Endothelial cell of umbilical vein (primary cell): ENCODE results near the gene ABCA10. TPM values are rescaled to one million over a fixed set of nuclear protein-coding genes. Genes with fewer than 3 reads are reported as not detected.

Experiments
- BruUV-seq: library from RNA; stranded (reverse); fragments of 400-500 nt; replicated peaks from 2 replicates; lab custom pipeline; 2021; lab: Mats Ljungman, UMichigan
- CTCF ChIA-PET: fragments of 300-600, 350-600 bp; sonication (Branson Sonifier 250); formaldehyde crosslinking; loops from one replicate; lab custom pipeline; 2021; ENCODE audit warnings: antibody characterized with exemption, inconsistent platforms; lab: Charles Lee
- POLR2A ChIA-PET: fragments of 300-600, 350-600 bp; sonication (Branson Sonifier 250); formaldehyde crosslinking; loops from one replicate; lab custom pipeline; 2021; ENCODE audit warnings: antibody characterized with exemption, inconsistent platforms; lab: Charles Lee
- DNase-seq: peaks from one replicate; pipeline ENCODE4 v3.0.0-alpha.2; 2011; ENCODE audit warnings: low read depth, low spot score
- FAIRE-seq: peaks from 2 replicates; lab custom pipeline; 2011; peaks lifted over from hg19 to GRCh38; lab: Jason Lieb, UNC
- H2AFZ ChIP-seq: 2 replicates; pipeline ENCODE4 v1.6.0; 2012; ENCODE audit warnings: low read depth, low read length, control low read depth, inconsistent platforms
- H3K27ac ChIP-seq: 2 replicates; pipeline ENCODE4 v1.5.1; 2011; ENCODE audit warnings: low read depth, mild to moderate bottlenecking, control low read depth, low read length, moderate library complexity; ENCODE audit not compliant: insufficient read depth
- H3K27me3 ChIP-seq, 2 experiments: 2 replicates each; pipeline versions ENCODE4 v1.6.0 to v1.6.1; 2011; ENCODE audit warnings: low read length in 2 of 2, mixed read lengths in 1 of 2; ENCODE audit not compliant: control insufficient read depth in 2 of 2, insufficient read depth in 2 of 2
- H3K36me3 ChIP-seq, 2 experiments: 2 replicates in 1 of 2; 3 replicates in 1 of 2; pipeline ENCODE4 v1.5.1; 2011; ENCODE audit warnings: low read length in 2 of 2, mild to moderate bottlenecking in 1 of 2, moderate library complexity in 1 of 2; ENCODE audit not compliant: control insufficient read depth in 2 of 2, insufficient read depth in 2 of 2; ENCODE audit errors: extremely low read depth in 1 of 2
- H3K4me1 ChIP-seq: 3 replicates; pipeline ENCODE4 v1.5.1; 2011; ENCODE audit warnings: mild to moderate bottlenecking, low read length; ENCODE audit not compliant: control insufficient read depth, insufficient read depth; ENCODE audit errors: extremely low read depth
- H3K4me2 ChIP-seq: 2 replicates; pipeline ENCODE4 v1.6.1; 2011; ENCODE audit warnings: low read length, control low read depth, mixed read lengths; ENCODE audit not compliant: insufficient read depth
- H3K4me3 ChIP-seq, 3 experiments: fragments of 200-600 bp in 1 of 3; sonication (generic), shearing (Covaris generic) in 1 of 3; replicated peaks in 1 of 3; 2 replicates each; pipeline ENCODE4 v1.5.1; 2011 to 2016; ENCODE audit warnings: control low read depth in 3 of 3, low read length in 3 of 3, mild to moderate bottlenecking in 2 of 3, inconsistent platforms in 1 of 3, low read depth in 1 of 3, moderate library complexity in 1 of 3; ENCODE audit not compliant: insufficient read depth in 1 of 3
- H3K79me2 ChIP-seq: 2 replicates; pipeline ENCODE4 v1.6.0; 2012; ENCODE audit warnings: low read length, inconsistent platforms; ENCODE audit not compliant: control insufficient read depth, insufficient read depth
- H3K9ac ChIP-seq: replicated peaks from 2 replicates; pipeline ENCODE3; 2011; ENCODE audit warnings: low read length, control low read depth; ENCODE audit not compliant: insufficient read depth; ENCODE audit errors: extremely low read depth
- H3K9me1 ChIP-seq: replicated peaks from 3 replicates; pipeline ENCODE4 v1.6.0; 2011; ENCODE audit warnings: mild to moderate bottlenecking, low read length; ENCODE audit not compliant: control insufficient read depth, insufficient read depth; ENCODE audit errors: extremely low read depth
- H3K9me3 ChIP-seq: replicated peaks from 2 replicates; pipeline ENCODE4 v1.5.1; 2012; ENCODE audit warnings: low read length, inconsistent platforms; ENCODE audit not compliant: control insufficient read depth, insufficient read depth
- H4K20me1 ChIP-seq: replicated peaks from 2 replicates; pipeline ENCODE3; 2011; ENCODE audit warnings: mild to moderate bottlenecking, low read length; ENCODE audit not compliant: control insufficient read depth, insufficient read depth; ENCODE audit errors: extremely low read depth
- EZH2 ChIP-seq: IDR thresholded peaks from 2 replicates; pipeline ENCODE4 v1.6.1; 2012; ENCODE audit warnings: borderline replicate concordance, low read depth, mild to moderate bottlenecking, moderate library complexity, low read length, inconsistent platforms; ENCODE audit not compliant: severe bottlenecking
- FOS ChIP-seq: IDR thresholded peaks from 2 replicates; pipeline ENCODE4 v1.6.1; 2011; ENCODE audit warnings: mild to moderate bottlenecking, low read length, moderate library complexity, borderline replicate concordance; ENCODE audit not compliant: insufficient read depth
- JUN ChIP-seq: IDR thresholded peaks from 2 replicates; pipeline ENCODE4 v1.6.1; 2011; ENCODE audit warnings: borderline replicate concordance, low read depth; ENCODE audit not compliant: insufficient read length, insufficient read depth
- MYC ChIP-seq: IDR thresholded peaks from one replicate; pipeline ENCODE4 v1.6.1; 2011; ENCODE audit warnings: mild to moderate bottlenecking, low read depth, low read length
- POLR2A ChIP-seq: IDR thresholded peaks from 2 replicates; pipeline ENCODE4 v1.6.1; 2012; ENCODE audit warnings: low read depth, mild to moderate bottlenecking, control low read depth, low read length
- POLR2AphosphoS5 ChIP-seq: IDR thresholded peaks from 2 replicates; pipeline ENCODE4 v1.6.1; 2012; ENCODE audit warnings: low read depth, mild to moderate bottlenecking, control low read depth, low read length, moderate library complexity; ENCODE audit not compliant: insufficient read depth
- dilution Hi-C: fragments of 300-500 bp; cut with MboI; formaldehyde crosslinking; loops from one replicate; pipeline ENCODE4 v1.15.0; 2019; ENCODE audit warnings: low sequenced_read_pairs; ENCODE audit not compliant: extremely low pct_ligation_motif_present
- intact Hi-C: fragments of 100-400 bp; cut with micrococcal nuclease; formaldehyde crosslinking; loops from one replicate; pipeline ENCODE4 v1.10.0; 2022
- polyA plus RNA-seq, 4 experiments: library from polyadenylated mRNA; depleted of rRNA in 3 of 4; stranded (reverse) in 3 of 4; unstranded in 1 of 4; fragments of >200 nt; gene quantifications; 2 replicates each; pipeline versions ENCODE4 v1.2.1 to v1.2.3, GENCODE V29; 2011 to 2012; ENCODE audit warnings: missing spikeins in 1 of 4
- total RNA-seq: library from RNA; stranded (reverse); gene quantifications from 2 replicates; pipeline ENCODE4 v1.2.3, GENCODE V29; 2021
- TF ChIP-seq, protein P1 (sequence below): IDR thresholded peaks from 2 replicates; pipeline ENCODE4 v1.6.1; 2011; ENCODE audit not compliant: insufficient read depth, insufficient read length
- TF ChIP-seq, protein P2 (sequence below), 2 donors: IDR thresholded peaks; 1 replicate in 1 of 2; 2 replicates in 1 of 2; pipeline ENCODE4 v1.5.1; 2011; ENCODE audit warnings: low read length in 2 of 2, mild to moderate bottlenecking in 2 of 2, moderate library complexity in 2 of 2, control low read depth in 1 of 2, inconsistent platforms in 1 of 2, low read depth in 1 of 2; ENCODE audit not compliant: insufficient read depth in 1 of 2; ENCODE audit errors: extremely low read depth in 1 of 2

Gene ABCA10
- total and polyA plus RNA-seq, 2 donors (not counting 3 experiments of a cell fraction or from before 2014, with no cell fraction given), result 0.22 to 2.1 TPM

DNA sequence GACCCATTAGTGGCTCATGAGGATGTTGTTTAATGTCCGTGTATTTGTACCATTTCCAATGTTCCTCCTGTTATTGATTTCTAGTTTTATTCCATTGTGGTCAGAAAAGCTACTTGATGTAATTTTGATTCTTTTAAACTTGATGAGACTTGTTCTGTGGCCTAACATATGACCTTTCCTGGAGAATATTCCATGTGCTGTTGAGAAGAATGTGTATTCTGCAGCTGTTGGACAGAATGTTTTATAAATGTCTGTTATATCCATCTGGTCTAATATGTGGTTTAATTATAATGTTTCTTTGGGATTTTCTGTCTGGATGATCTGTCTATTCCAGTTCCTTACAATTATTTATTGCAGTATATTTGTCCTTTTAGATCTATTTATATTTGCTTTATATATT is 2.9 kb upstream of the ABCA10 start:
- H3K36me3 ChIP-seq, result no peaks in the 10 kb centered on the region
- no peak overlapping the region for H3K4me3 ChIP-seq
- no peak for DNase-seq
- no peak overlapping the region for H3K27ac ChIP-seq
- intact Hi-C loops, result no loop called here
- H3K27me3 ChIP-seq, result no peaks in the 10 kb centered on the region
- no peak overlapping the region for H2AFZ ChIP-seq
- CTCF ChIA-PET, result interaction anchor here (1.0 to 1.7 kb wide), 4 partner anchors 110 to 459 kb away, joined by 3 to 7 read pairs (median 3); no protein-coding TSS in a partner anchor
- TF ChIP-seq, protein P1, sequence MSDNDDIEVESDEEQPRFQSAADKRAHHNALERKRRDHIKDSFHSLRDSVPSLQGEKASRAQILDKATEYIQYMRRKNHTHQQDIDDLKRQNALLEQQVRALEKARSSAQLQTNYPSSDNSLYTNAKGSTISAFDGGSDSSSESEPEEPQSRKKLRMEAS, result no peak
- TF ChIP-seq FOS (no peak), POLR2AphosphoS5 (no peak), POLR2A (no peak), EZH2 (no peak), JUN (no peak), MYC (no peak)
- TF ChIP-seq, protein P2, sequence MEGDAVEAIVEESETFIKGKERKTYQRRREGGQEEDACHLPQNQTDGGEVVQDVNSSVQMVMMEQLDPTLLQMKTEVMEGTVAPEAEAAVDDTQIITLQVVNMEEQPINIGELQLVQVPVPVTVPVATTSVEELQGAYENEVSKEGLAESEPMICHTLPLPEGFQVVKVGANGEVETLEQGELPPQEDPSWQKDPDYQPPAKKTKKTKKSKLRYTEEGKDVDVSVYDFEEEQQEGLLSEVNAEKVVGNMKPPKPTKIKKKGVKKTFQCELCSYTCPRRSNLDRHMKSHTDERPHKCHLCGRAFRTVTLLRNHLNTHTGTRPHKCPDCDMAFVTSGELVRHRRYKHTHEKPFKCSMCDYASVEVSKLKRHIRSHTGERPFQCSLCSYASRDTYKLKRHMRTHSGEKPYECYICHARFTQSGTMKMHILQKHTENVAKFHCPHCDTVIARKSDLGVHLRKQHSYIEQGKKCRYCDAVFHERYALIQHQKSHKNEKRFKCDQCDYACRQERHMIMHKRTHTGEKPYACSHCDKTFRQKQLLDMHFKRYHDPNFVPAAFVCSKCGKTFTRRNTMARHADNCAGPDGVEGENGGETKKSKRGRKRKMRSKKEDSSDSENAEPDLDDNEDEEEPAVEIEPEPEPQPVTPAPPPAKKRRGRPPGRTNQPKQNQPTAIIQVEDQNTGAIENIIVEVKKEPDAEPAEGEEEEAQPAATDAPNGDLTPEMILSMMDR (IDR thresholded peaks at IDR 0.05; ENCODE audit: extremely low read depth in 1 of 2, insufficient read depth in 1 of 2, low read depth in 1 of 2, low read length in 2 of 2), result no peak
- FAIRE-seq, result no peak
- POLR2A ChIA-PET, result no interaction called here
- H3K4me1 ChIP-seq, result peaks cover 4% of the 10 kb centered on the region
- no peaks in the 10 kb centered on the region for H4K20me1 ChIP-seq
- H3K79me2 ChIP-seq, result no peaks in the 10 kb centered on the region
- dilution Hi-C loops, result no loop called here
- no peaks in the 10 kb centered on the region for H3K9me1 ChIP-seq
- no TSS peak for BruUV-seq
- H3K9me3 ChIP-seq, result no peaks in the 10 kb centered on the region
- H3K4me2 ChIP-seq, result no peak overlapping the region
- H3K9ac ChIP-seq, result no peak overlapping the region
